Measurements from ENCODE around the gene FBLN2. TPM values are rescaled to one million over a fixed set of nuclear protein-coding genes. Genes with fewer than 3 reads are reported as not detected.

FBLN2 gene
- polyA plus RNA-seq, 1 donor (not counting 4 experiments of a cell fraction or from before 2014, with no cell fraction given) = 0.72 TPM

- no peak for TF ChIP-seq EZH2 (IDR thresholded peaks at IDR 0.05; ENCODE audit: low read length)
- TF ChIP-seq, protein P1, sequence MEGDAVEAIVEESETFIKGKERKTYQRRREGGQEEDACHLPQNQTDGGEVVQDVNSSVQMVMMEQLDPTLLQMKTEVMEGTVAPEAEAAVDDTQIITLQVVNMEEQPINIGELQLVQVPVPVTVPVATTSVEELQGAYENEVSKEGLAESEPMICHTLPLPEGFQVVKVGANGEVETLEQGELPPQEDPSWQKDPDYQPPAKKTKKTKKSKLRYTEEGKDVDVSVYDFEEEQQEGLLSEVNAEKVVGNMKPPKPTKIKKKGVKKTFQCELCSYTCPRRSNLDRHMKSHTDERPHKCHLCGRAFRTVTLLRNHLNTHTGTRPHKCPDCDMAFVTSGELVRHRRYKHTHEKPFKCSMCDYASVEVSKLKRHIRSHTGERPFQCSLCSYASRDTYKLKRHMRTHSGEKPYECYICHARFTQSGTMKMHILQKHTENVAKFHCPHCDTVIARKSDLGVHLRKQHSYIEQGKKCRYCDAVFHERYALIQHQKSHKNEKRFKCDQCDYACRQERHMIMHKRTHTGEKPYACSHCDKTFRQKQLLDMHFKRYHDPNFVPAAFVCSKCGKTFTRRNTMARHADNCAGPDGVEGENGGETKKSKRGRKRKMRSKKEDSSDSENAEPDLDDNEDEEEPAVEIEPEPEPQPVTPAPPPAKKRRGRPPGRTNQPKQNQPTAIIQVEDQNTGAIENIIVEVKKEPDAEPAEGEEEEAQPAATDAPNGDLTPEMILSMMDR (optimal IDR thresholded peaks at IDR 0.05 in 1 of 3, IDR thresholded peaks at IDR 0.05 in 1 of 3, conservative IDR thresholded peaks at IDR 0.05 in 1 of 3; ENCODE audit: extremely low read depth in 1 of 3, insufficient read depth in 2 of 3, low read length in 3 of 3) = no peak
- FAIRE-seq (no peak), DNase-seq (ENCODE audit: low read depth, low spot score) (no peak)
- Histone ChIP-seq H3K4me2 (ENCODE audit: control insufficient read depth, extremely low read depth, insufficient read depth, low read depth, low read length) (no peak overlapping the region), H3K27ac (ENCODE audit: control insufficient read depth, insufficient read depth, low read length) (no peak overlapping the region), H3K79me2 (ENCODE audit: control insufficient read depth, insufficient read depth, low read length) (no peaks in the 10 kb centered on the region), H3K4me3 (ENCODE audit: control insufficient read depth in 2 of 3, extremely low read depth in 1 of 3, insufficient read depth in 2 of 3, low read depth in 1 of 3, low read length in 3 of 3) (no peak overlapping the region), H3K9me3 (ENCODE audit: control insufficient read depth, low read depth, low read length) (no peaks in the 10 kb centered on the region), H3K9ac (ENCODE audit: control insufficient read depth, extremely low read depth, insufficient read depth, low read length) (no peak overlapping the region), H3K27me3 (ENCODE audit: control insufficient read depth, extremely low read depth, insufficient read depth, low read length) (no peaks in the 10 kb centered on the region), H2AFZ (ENCODE audit: control insufficient read depth, low read length) (no peak overlapping the region), H3K9me1 (ENCODE audit: control insufficient read depth, extremely low read depth, insufficient read depth, low read length) (no peaks in the 10 kb centered on the region), H3K36me3 (ENCODE audit: control insufficient read depth in 2 of 2, extremely low read depth in 1 of 2, insufficient read depth in 2 of 2, low read length in 2 of 2) (no peaks in the 10 kb centered on the region), H4K20me1 (ENCODE audit: control insufficient read depth, extremely low read depth, insufficient read depth, low read length) (no peaks in the 10 kb centered on the region), H3K4me1 (ENCODE audit: control insufficient read depth, extremely low read depth, insufficient read depth, low read length) (peaks cover 28% of the 10 kb centered on the region)
- dilution Hi-C loops (cut with MboI; ENCODE audit: extremely low pct_ligation_motif_present, low sequenced_read_pairs) = no loop called here
Measured at GRCh38 chr3:13529196-13530112, 19.5 kb upstream of the FBLN2 start.

GRCh38 chr3:13530241-13531009 is 18.5 kb upstream of the FBLN2 start:
- Histone ChIP-seq H3K9me3 (ENCODE audit: control insufficient read depth, low read depth, low read length) (no peaks in the 10 kb centered on the region), H3K79me2 (ENCODE audit: control insufficient read depth, insufficient read depth, low read length) (no peaks in the 10 kb centered on the region), H4K20me1 (ENCODE audit: control insufficient read depth, extremely low read depth, insufficient read depth, low read length) (no peaks in the 10 kb centered on the region), H2AFZ (ENCODE audit: control insufficient read depth, low read length) (peak overlapping the region; percentile 36), H3K4me3 (ENCODE audit: control insufficient read depth in 2 of 3, extremely low read depth in 1 of 3, insufficient read depth in 2 of 3, low read depth in 1 of 3, low read length in 3 of 3) (no peak overlapping the region), H3K27me3 (ENCODE audit: control insufficient read depth, extremely low read depth, insufficient read depth, low read length) (no peaks in the 10 kb centered on the region), H3K4me1 (ENCODE audit: control insufficient read depth, extremely low read depth, insufficient read depth, low read length) (peaks cover 28% of the 10 kb centered on the region), H3K27ac (ENCODE audit: control insufficient read depth, insufficient read depth, low read length) (no peak overlapping the region), H3K36me3 (ENCODE audit: control insufficient read depth in 2 of 2, extremely low read depth in 1 of 2, insufficient read depth in 2 of 2, low read length in 2 of 2) (no peaks in the 10 kb centered on the region), H3K9ac (ENCODE audit: control insufficient read depth, extremely low read depth, insufficient read depth, low read length) (no peak overlapping the region), H3K9me1 (ENCODE audit: control insufficient read depth, extremely low read depth, insufficient read depth, low read length) (no peaks in the 10 kb centered on the region), H3K4me2 (ENCODE audit: control insufficient read depth, extremely low read depth, insufficient read depth, low read depth, low read length) (peak overlapping the region; percentile 39)
- no peak for TF ChIP-seq EZH2 (IDR thresholded peaks at IDR 0.05; ENCODE audit: low read length)
- TF ChIP-seq, protein P1 (optimal IDR thresholded peaks at IDR 0.05 in 1 of 3, IDR thresholded peaks at IDR 0.05 in 1 of 3, conservative IDR thresholded peaks at IDR 0.05 in 1 of 3; ENCODE audit: extremely low read depth in 1 of 3, insufficient read depth in 2 of 3, low read length in 3 of 3) = no peak
- peak; percentile 84 for FAIRE-seq
- dilution Hi-C loops (cut with MboI; ENCODE audit: extremely low pct_ligation_motif_present, low sequenced_read_pairs) = no loop called here
- DNase-seq (ENCODE audit: low read depth, low spot score) = no peak

Data from keratinocyte (primary cell).